ENCODE results near the gene IDI1.
A peak's percentile ranks its signal among the peaks of the same experiment; 100 is the strongest.

GRCh38 chr10:1036341-1036791 is 12.6 kb downstream of the IDI1 start:
- TF ChIP-seq CTCF (conservative IDR thresholded peaks at IDR 0.05; ENCODE audit: low read depth, low read length) (no peak), POLR2A (IDR thresholded peaks at IDR 0.05; ENCODE audit: low read depth, low read length) (no peak), USF2 (IDR thresholded peaks at IDR 0.05; ENCODE audit: low read depth, low read length) (0 out of 2 replicates have a peak, but pooled peaks have one; percentile 22)
